GM13976 (cell line): ENCODE measurements around the gene GRWD1.

Source experiments
- DNase-seq: peaks from one replicate; pipeline ENCODE4 v3.0.0; 2012; ENCODE audit warnings: low spot score
- in situ Hi-C: fragments of 300-500 bp; cut with MboI; formaldehyde crosslinking; loops from one replicate; pipeline ENCODE4 v1.12.0; 2022; ENCODE audit warnings: low sequenced_read_pairs, mixed read lengths, inconsistent platforms; ENCODE audit not compliant: unreplicated experiment
- TF ChIP-seq, protein P1 (sequence below): IDR thresholded peaks from 2 replicates; pipeline ENCODE4 v1.5.1; 2012; ENCODE audit warnings: borderline replicate concordance, mild to moderate bottlenecking; ENCODE audit not compliant: insufficient read depth; ENCODE audit errors: extremely low read depth, missing control alignments, control extremely low read depth

Gene GRWD1

DNA sequence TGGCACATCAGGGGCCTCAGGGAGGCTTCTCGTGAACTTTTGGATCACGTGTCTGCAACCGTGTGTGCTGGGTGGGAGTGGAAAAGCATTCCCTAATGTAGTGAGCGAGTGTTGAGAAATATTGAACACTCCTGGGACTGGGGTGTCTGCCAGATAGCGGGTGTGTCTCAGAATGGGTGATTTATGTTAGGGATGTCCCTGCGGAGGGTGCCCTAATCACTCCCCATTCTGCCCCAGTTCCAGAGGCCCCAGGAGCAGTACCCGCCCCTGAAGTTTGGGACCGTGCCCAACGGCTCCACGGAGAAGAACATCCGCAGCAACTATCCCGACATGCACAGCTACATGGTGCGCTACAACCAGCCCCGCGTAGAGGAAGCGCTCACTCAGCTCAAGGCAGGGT, 24.2 kb upstream of the GRWD1 start:
- in situ Hi-C loops = no loop called here
- DNase-seq = no peak
- TF ChIP-seq, protein P1, sequence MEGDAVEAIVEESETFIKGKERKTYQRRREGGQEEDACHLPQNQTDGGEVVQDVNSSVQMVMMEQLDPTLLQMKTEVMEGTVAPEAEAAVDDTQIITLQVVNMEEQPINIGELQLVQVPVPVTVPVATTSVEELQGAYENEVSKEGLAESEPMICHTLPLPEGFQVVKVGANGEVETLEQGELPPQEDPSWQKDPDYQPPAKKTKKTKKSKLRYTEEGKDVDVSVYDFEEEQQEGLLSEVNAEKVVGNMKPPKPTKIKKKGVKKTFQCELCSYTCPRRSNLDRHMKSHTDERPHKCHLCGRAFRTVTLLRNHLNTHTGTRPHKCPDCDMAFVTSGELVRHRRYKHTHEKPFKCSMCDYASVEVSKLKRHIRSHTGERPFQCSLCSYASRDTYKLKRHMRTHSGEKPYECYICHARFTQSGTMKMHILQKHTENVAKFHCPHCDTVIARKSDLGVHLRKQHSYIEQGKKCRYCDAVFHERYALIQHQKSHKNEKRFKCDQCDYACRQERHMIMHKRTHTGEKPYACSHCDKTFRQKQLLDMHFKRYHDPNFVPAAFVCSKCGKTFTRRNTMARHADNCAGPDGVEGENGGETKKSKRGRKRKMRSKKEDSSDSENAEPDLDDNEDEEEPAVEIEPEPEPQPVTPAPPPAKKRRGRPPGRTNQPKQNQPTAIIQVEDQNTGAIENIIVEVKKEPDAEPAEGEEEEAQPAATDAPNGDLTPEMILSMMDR = no peak

DNA sequence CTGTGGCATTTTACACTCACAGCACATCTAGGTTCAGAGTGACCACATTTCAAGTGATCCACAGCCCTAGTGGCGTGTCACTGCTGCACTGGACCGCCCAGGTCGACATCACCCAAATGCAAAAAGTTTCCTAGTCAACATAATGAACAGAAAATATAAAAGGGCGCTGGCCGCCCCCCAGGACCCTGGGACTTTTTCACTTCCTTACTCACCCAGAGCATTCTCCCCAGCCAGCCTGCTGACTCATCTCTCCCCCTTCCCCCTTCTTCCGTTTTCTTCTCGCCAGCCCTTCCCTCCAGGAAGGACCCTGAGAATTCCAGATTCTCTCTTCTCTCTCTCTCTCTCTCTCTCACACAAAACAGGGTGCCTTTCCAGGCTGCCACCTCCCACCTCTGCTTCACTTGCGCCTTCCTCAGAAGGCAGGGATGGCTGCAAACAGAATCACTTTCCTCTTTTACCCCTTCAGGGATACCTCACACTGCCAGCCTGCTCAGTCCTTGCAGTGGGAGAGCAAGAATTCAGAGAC, 21.0 kb upstream of the GRWD1 start:
- in situ Hi-C loops = no loop called here
- peak; percentile 71 for DNase-seq
- TF ChIP-seq, protein P1 = no peak

DNA sequence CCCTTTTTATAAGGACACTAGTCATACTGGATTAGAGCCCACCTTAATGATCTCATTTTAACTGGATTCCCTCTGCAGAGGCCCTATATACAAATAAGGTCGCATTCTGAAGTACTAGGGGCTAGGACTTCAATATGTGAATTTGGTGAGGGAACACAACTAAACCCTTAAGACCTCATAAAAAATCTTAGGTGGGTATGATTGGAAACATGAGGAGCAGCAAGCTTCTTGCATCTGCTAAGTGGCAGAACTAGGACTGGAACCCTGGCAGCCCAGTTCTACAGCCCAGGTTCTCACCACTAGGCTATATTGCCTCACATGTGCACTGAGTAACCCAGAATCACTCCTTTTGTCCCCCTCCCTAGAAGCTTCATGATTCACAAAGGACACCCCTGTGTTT, 17.1 kb upstream of the GRWD1 start:
- no peak for DNase-seq
- TF ChIP-seq, protein P1 = no peak
- in situ Hi-C loops = no loop called here

DNA sequence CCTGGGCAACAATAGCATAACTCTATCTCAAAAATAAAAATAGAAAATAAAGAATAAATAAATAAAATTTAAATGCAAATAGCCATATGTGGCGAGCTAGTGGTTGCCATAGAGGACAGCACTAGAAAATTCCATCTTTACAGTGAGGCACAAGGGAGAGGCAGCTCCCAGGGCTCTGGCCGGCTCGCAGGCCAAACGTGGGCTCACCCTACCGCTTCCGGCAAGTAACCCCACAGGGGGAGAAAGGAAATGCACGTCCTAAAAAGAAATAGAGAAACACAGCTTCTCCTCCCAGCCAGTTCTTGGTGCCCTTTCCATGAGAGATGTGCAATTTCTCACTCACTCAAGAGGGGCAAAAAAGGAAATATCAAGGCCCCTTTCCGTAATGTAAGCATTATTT, 12.4 kb upstream of the GRWD1 start:
- TF ChIP-seq, protein P1 = no peak
- in situ Hi-C loops = no loop called here
- DNase-seq = no peak

DNA sequence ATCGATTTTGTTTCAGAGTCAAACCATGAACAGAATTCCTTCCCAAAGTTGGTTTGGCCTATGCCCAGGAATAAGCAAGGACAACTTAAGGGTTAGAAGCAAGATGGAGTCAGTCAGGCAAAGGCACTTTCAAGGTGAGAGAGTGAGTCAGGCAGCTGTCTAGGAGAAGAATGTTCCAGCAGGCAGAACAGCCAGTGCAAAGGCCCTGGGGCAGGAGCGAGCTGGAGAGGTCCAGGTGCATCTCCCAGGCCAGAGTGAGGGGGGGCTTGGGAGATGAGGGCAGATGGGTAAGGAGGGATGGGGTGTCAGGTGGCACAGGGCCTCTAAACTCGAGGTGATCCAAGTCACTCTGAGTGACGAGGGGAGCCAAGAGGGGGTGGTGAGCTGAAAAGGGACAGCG, 9.2 kb upstream of the GRWD1 start:
- in situ Hi-C loops = no loop called here
- TF ChIP-seq, protein P1 = no peak
- DNase-seq = no peak

DNA sequence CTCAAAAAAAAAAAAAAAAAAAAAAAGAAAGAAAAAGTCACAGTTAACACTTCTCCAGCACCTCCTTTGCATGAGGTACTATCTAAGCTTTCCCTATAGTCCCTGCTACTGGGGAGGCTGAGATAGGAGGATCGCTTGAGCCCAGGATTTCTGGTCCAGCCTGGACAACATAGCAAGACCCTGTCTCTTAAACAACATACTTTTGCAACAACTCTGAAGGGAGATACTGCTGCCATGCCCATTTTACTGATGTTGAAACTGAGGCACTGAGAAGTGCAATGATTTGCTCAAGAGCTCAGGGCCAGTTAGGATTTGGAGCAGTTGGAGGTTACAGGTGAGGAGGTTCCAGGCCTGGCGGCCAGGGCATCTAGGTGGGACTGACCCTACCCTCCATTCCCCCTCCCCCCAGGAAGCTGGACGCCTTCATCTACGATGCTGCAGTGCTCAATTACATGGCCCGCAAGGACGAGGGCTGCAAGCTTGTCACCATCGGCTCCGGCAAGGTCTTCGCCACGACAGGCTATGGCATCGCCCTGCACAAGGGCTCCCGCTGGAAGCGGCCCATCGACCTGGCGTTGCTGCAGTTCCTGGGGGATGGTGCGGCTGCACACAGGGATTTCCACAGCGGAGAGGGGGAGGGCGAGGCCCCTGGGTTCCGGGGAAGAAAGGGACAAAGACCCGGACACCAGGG, 4.3 kb upstream of the GRWD1 start:
- TF ChIP-seq, protein P1 = no peak
- in situ Hi-C loops = no loop called here
- DNase-seq = peak; percentile 22
